Fibroblast of lung (primary cell): ENCODE measurements around the gene LANCL2. TPM values are rescaled to one million over a fixed set of nuclear protein-coding genes. Genes with fewer than 3 reads are reported as not detected.
A peak's percentile ranks its signal among the peaks of the same experiment; 100 is the strongest.

Experiments used
- DNase-seq, 2 donors: peaks; one replicate each; pipeline versions ENCODE4 v3.0.0 to v3.0.0-alpha.2; 2010; ENCODE audit warnings: low read depth in 2 of 2
- H2AFZ ChIP-seq: 2 replicates; pipeline ENCODE4 v1.5.1; 2012; ENCODE audit warnings: low read length, control low read depth, inconsistent platforms
- H3K27ac ChIP-seq: 2 replicates; pipeline ENCODE4 v1.5.1; 2011; ENCODE audit warnings: low read length, control low read depth; ENCODE audit not compliant: insufficient read depth
- H3K27me3 ChIP-seq: 2 replicates; pipeline ENCODE4 v1.5.1; 2011; ENCODE audit warnings: mild to moderate bottlenecking, low read length; ENCODE audit not compliant: control insufficient read depth, insufficient read depth
- H3K36me3 ChIP-seq: 2 replicates; pipeline ENCODE4 v1.5.1; 2011; ENCODE audit warnings: low read length; ENCODE audit not compliant: control insufficient read depth, insufficient read depth
- H3K4me1 ChIP-seq: 2 replicates; pipeline ENCODE4 v1.5.1; 2011; ENCODE audit warnings: low read length; ENCODE audit not compliant: control insufficient read depth, insufficient read depth; ENCODE audit errors: extremely low read depth
- H3K4me2 ChIP-seq: 2 replicates; pipeline ENCODE4 v1.5.1; 2011; ENCODE audit warnings: low read length, control low read depth; ENCODE audit not compliant: insufficient read depth; ENCODE audit errors: extremely low read depth
- H3K4me3 ChIP-seq, 4 experiments: fragments of 200-600 bp in 1 of 4; sonication (generic) in 1 of 4; replicated peaks in 1 of 4; 2 replicates each; pipeline ENCODE4 v1.5.1; 2011 to 2016; ENCODE audit warnings: low read length in 4 of 4, low read depth in 3 of 4, mild to moderate bottlenecking in 3 of 4, control low read depth in 2 of 4, inconsistent platforms in 1 of 4, mixed read lengths in 1 of 4; ENCODE audit not compliant: insufficient read depth in 1 of 4; ENCODE audit errors: control extremely low read depth in 1 of 4
- H3K79me2 ChIP-seq: 2 replicates; pipeline ENCODE4 v1.5.1; 2012; ENCODE audit warnings: mild to moderate bottlenecking, low read length, inconsistent platforms; ENCODE audit not compliant: control insufficient read depth, insufficient read depth
- H3K9ac ChIP-seq: 2 replicates; pipeline ENCODE4 v1.5.1; 2011; ENCODE audit warnings: mild to moderate bottlenecking, low read length, control low read depth; ENCODE audit not compliant: insufficient read depth
- H3K9me3 ChIP-seq: 2 replicates; pipeline ENCODE4 v1.5.1; 2012; ENCODE audit warnings: low read depth, low read length; ENCODE audit not compliant: control insufficient read depth, insufficient read depth
- H4K20me1 ChIP-seq: 2 replicates; pipeline ENCODE4 v1.5.1; 2011; ENCODE audit warnings: low read length; ENCODE audit not compliant: control insufficient read depth, insufficient read depth; ENCODE audit errors: extremely low read depth
- CTCF ChIP-seq, 2 donors: IDR thresholded peaks in 1 of 2; conservative IDR thresholded peaks in 1 of 2; 1 replicate in 1 of 2; 2 replicates in 1 of 2; pipeline ENCODE4 v1.5.1; 2011 to 2012; ENCODE audit warnings: low read length in 2 of 2, control low read depth in 1 of 2, inconsistent platforms in 1 of 2, low read depth in 1 of 2, mild to moderate bottlenecking in 1 of 2
- EZH2 ChIP-seq: IDR thresholded peaks from 2 replicates; pipeline ENCODE4 v1.5.1; 2012; ENCODE audit warnings: low read length, control low read depth, mild to moderate bottlenecking; ENCODE audit errors: missing control alignments
- polyA plus RNA-seq, 2 donors: library from polyadenylated mRNA; depleted of rRNA in 1 of 2; stranded (reverse) in 1 of 2; unstranded in 1 of 2; fragments of >200 nt; gene quantifications; 2 replicates each; pipeline ENCODE4 v1.2.1, GENCODE V29; 2011 to 2012; ENCODE audit warnings: missing spikeins in 1 of 2
- total RNA-seq: library from RNA; depleted of rRNA; stranded (reverse); fragments of >200 nt; gene quantifications from 2 replicates; pipeline ENCODE4 v1.2.1, GENCODE V29; 2014

The LANCL2 gene
- total and polyA plus RNA-seq, 2 donors (not counting 1 experiment from before 2014, with no cell fraction given) = 8.9 to 15.0 TPM

GRCh38 chr7:55441002-55441401 lies 75.9 kb downstream of the LANCL2 start:
- Histone ChIP-seq H2AFZ (no peak overlapping the region), H3K36me3 (no peaks in the 10 kb centered on the region), H3K79me2 (no peaks in the 10 kb centered on the region), H4K20me1 (no peaks in the 10 kb centered on the region), H3K4me1 (peaks cover 22% of the 10 kb centered on the region), H3K4me2 (no peak overlapping the region), H3K9ac (no peak overlapping the region), H3K4me3 (no peak overlapping the region), H3K27ac (peak overlapping the region; percentile 31), H3K27me3 (no peaks in the 10 kb centered on the region), H3K9me3 (no peaks in the 10 kb centered on the region)
- no peak for TF ChIP-seq CTCF (conservative IDR thresholded peaks at IDR 0.05 in 1 of 2, IDR thresholded peaks at IDR 0.05 in 1 of 2; ENCODE audit: low read depth in 1 of 2, low read length in 2 of 2)
- no peak for TF ChIP-seq EZH2
- no peak for DNase-seq

- Histone ChIP-seq H3K4me1 (peaks cover 22% of the 10 kb centered on the region), H3K27me3 (no peaks in the 10 kb centered on the region), H4K20me1 (no peaks in the 10 kb centered on the region), H3K9ac (no peak overlapping the region), H3K36me3 (no peaks in the 10 kb centered on the region), H3K4me2 (peak overlapping the region; percentile 37), H2AFZ (no peak overlapping the region), H3K79me2 (no peaks in the 10 kb centered on the region), H3K27ac (peak overlapping the region; percentile 31), H3K4me3 (no peak overlapping the region), H3K9me3 (no peaks in the 10 kb centered on the region)
- no peak for TF ChIP-seq CTCF (conservative IDR thresholded peaks at IDR 0.05 in 1 of 2, IDR thresholded peaks at IDR 0.05 in 1 of 2; ENCODE audit: low read depth in 1 of 2, low read length in 2 of 2)
- no peak for TF ChIP-seq EZH2
- peak; percentile 67 to 83 for DNase-seq
These were observed 76.8 kb downstream of the LANCL2 start for GRCh38 chr7:55441774-55442522.

- Histone ChIP-seq H2AFZ (no peak overlapping the region), H3K9me3 (no peaks in the 10 kb centered on the region), H3K9ac (no peak overlapping the region), H3K4me1 (peaks cover 18% of the 10 kb centered on the region), H3K79me2 (no peaks in the 10 kb centered on the region), H3K4me2 (no peak overlapping the region), H3K4me3 (no peak overlapping the region), H3K27ac (no peak overlapping the region), H3K27me3 (no peaks in the 10 kb centered on the region), H4K20me1 (no peaks in the 10 kb centered on the region), H3K36me3 (no peaks in the 10 kb centered on the region)
- TF ChIP-seq EZH2 (no peak), CTCF (conservative IDR thresholded peaks at IDR 0.05 in 1 of 2, IDR thresholded peaks at IDR 0.05 in 1 of 2; ENCODE audit: low read depth in 1 of 2, low read length in 2 of 2) (no peak)
- DNase-seq = no peak
These were observed 79.6 kb downstream of the LANCL2 start for GRCh38 chr7:55444786-55445185.
